Measurements from ENCODE around the gene SPHK1.

DNA sequence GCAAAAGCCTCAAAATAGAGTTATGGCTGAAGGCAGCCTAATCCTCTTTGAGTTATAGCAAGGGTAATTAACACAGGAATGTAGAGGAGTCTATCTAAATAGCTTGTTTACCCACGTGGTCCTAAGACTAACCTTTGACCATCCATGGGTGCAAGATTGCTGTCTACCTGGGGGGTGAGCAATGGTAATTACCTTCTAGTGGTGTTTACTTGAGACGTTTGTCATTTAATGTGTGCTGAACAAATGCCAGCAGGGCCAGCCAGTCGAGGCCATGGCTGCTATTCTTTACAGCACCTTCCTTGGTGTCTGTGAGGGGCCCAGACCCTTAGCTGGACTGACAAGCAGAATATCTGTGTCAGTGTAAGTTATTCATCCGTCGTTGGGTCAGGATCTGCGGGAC lies 16.8 kb upstream of the SPHK1 start:
- TF ChIP-seq, protein P1, sequence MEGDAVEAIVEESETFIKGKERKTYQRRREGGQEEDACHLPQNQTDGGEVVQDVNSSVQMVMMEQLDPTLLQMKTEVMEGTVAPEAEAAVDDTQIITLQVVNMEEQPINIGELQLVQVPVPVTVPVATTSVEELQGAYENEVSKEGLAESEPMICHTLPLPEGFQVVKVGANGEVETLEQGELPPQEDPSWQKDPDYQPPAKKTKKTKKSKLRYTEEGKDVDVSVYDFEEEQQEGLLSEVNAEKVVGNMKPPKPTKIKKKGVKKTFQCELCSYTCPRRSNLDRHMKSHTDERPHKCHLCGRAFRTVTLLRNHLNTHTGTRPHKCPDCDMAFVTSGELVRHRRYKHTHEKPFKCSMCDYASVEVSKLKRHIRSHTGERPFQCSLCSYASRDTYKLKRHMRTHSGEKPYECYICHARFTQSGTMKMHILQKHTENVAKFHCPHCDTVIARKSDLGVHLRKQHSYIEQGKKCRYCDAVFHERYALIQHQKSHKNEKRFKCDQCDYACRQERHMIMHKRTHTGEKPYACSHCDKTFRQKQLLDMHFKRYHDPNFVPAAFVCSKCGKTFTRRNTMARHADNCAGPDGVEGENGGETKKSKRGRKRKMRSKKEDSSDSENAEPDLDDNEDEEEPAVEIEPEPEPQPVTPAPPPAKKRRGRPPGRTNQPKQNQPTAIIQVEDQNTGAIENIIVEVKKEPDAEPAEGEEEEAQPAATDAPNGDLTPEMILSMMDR (IDR thresholded peaks at IDR 0.05; ENCODE audit: extremely low read depth in 1 of 2, insufficient read depth in 1 of 2, low read depth in 1 of 2, low read length in 2 of 2): no peak
- TF ChIP-seq FOS (IDR thresholded peaks at IDR 0.05; ENCODE audit: borderline replicate concordance, insufficient read depth, low read length) (no peak), EZH2 (IDR thresholded peaks at IDR 0.05; ENCODE audit: borderline replicate concordance, low read depth, low read length, severe bottlenecking) (no peak), POLR2A (IDR thresholded peaks at IDR 0.05; ENCODE audit: low read depth, low read length) (no peak), MYC (IDR thresholded peaks at IDR 0.05; ENCODE audit: low read depth, low read length) (no peak), POLR2AphosphoS5 (IDR thresholded peaks at IDR 0.05; ENCODE audit: insufficient read depth, low read depth, low read length) (no peak)
- TF ChIP-seq, protein P2, sequence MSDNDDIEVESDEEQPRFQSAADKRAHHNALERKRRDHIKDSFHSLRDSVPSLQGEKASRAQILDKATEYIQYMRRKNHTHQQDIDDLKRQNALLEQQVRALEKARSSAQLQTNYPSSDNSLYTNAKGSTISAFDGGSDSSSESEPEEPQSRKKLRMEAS (IDR thresholded peaks at IDR 0.05; ENCODE audit: insufficient read depth, insufficient read length): no peak

Measured in endothelial cell of umbilical vein (primary cell).